K562 (cell line): ENCODE data around the gene MLLT3. TPM values are rescaled to one million over a fixed set of nuclear protein-coding genes. Genes with fewer than 3 reads are reported as not detected.

Experiments used
- ATAC-seq: fragments of 200-7000 bp; cut with Tn5 transposase; 3 replicates; pipeline ENCODE4 v1.9.1; 2020; ENCODE audit warnings: moderate library complexity
- BruUV-seq: library from RNA; stranded (reverse); fragments of 400-500 nt; replicated peaks from 2 replicates; lab custom pipeline; 2021; lab: Mats Ljungman, UMichigan
- CTCF ChIA-PET: fragments of 300-600 bp; formaldehyde crosslinking; extraction: SDS; loops from one replicate; lab custom pipeline; 2021; ENCODE audit warnings: low intra/inter-chr PET ratio; lab: Yijun Ruan, JAX
- POLR2A ChIA-PET: fragments of 300-600, 350-650 bp; sonication (Branson Sonifier 250); formaldehyde crosslinking; extraction: SDS; loops from one replicate; lab custom pipeline; 2021; ENCODE audit warnings: antibody characterized with exemption, inconsistent platforms; lab: Yijun Ruan, JAX
- DNase-seq, 4 experiments: peaks; one replicate each; pipeline versions ENCODE4 v3.0.0 to v3.0.0-alpha.2; 2011 to 2018; ENCODE audit warnings: low spot score in 3 of 4, mixed read lengths in 3 of 4; ENCODE audit errors: extremely low read depth in 1 of 4
- FAIRE-seq: peaks from 2 replicates; lab custom pipeline; 2011; peaks lifted over from hg19 to GRCh38; lab: Jason Lieb, UNC
- H2AFZ ChIP-seq: 2 replicates; pipeline ENCODE4 v1.6.0; 2011; ENCODE audit warnings: low read depth, low read length, control low read depth, inconsistent platforms
- H3K27ac ChIP-seq: fragments of 200-600 bp; 3 replicates; pipeline ENCODE4 v1.8.0; 2011; ENCODE audit warnings: low read depth, mild to moderate bottlenecking, control low read depth, inconsistent platforms, low read length, moderate library complexity, mixed read lengths; ENCODE audit errors: extremely low read depth
- H3K27me3 ChIP-seq, 2 experiments: fragments of 300-600 bp in 1 of 2; 2 replicates in 1 of 2; 3 replicates in 1 of 2; pipeline versions ENCODE4 v1.6.0 to v1.8.0; 2011; ENCODE audit warnings: inconsistent platforms in 2 of 2, low read length in 2 of 2, mild to moderate bottlenecking in 1 of 2, mixed read lengths in 1 of 2, moderate library complexity in 1 of 2; ENCODE audit not compliant: control insufficient read depth in 2 of 2, insufficient read depth in 2 of 2
- H3K36me3 ChIP-seq: fragments of 300-600 bp; 3 replicates; pipeline ENCODE4 v1.8.0; 2011; ENCODE audit warnings: mild to moderate bottlenecking, low read length, inconsistent platforms; ENCODE audit not compliant: control insufficient read depth, insufficient read depth
- H3K4me1 ChIP-seq, 2 experiments: fragments of 200-600 bp in 1 of 2; replicated peaks in 1 of 2; 2 replicates in 1 of 2; 3 replicates in 1 of 2; pipeline versions ENCODE4 v1.5.1 to v1.8.0; 2011; ENCODE audit warnings: inconsistent platforms in 2 of 2, low read length in 2 of 2, mild to moderate bottlenecking in 1 of 2, mixed read lengths in 1 of 2, moderate library complexity in 1 of 2; ENCODE audit not compliant: control insufficient read depth in 2 of 2, insufficient read depth in 2 of 2
- H3K4me2 ChIP-seq: 2 replicates; pipeline ENCODE4 v1.6.1; 2011; ENCODE audit warnings: low read length, control low read depth, inconsistent platforms, mixed read lengths; ENCODE audit not compliant: insufficient read depth
- H3K4me3 ChIP-seq: fragments of 200-600 bp; sonication (generic), shearing (Covaris generic); 2 replicates; pipeline ENCODE4 v1.5.1; 2016; ENCODE audit warnings: control low read depth, inconsistent platforms
- H3K79me2 ChIP-seq: fragments of 200-600 bp; 3 replicates; pipeline ENCODE4 v1.8.0; 2011; ENCODE audit warnings: low read length, inconsistent platforms; ENCODE audit not compliant: control insufficient read depth, insufficient read depth
- H3K9ac ChIP-seq, 2 experiments: 2 replicates each; pipeline versions ENCODE4 v1.6.0 to v1.6.1; 2011; ENCODE audit warnings: low read depth in 2 of 2, low read length in 2 of 2, control low read depth in 1 of 2, inconsistent platforms in 1 of 2, mild to moderate bottlenecking in 1 of 2, mixed read lengths in 1 of 2; ENCODE audit not compliant: insufficient read depth in 1 of 2
- H3K9me1 ChIP-seq: one replicate; pipeline ENCODE4 v1.6.0; 2011; ENCODE audit warnings: inconsistent platforms, mild to moderate bottlenecking, low read length, moderate library complexity; ENCODE audit not compliant: control insufficient read depth, insufficient read depth
- H3K9me3 ChIP-seq: replicated peaks from 2 replicates; pipeline ENCODE4 v1.5.1; 2011; ENCODE audit warnings: low read depth, low read length, inconsistent platforms; ENCODE audit not compliant: control insufficient read depth, insufficient read depth
- H4K20me1 ChIP-seq: replicated peaks from 2 replicates; pipeline ENCODE4 v1.6.1; 2011; ENCODE audit warnings: low read length, inconsistent platforms, mixed read lengths; ENCODE audit not compliant: control insufficient read depth, insufficient read depth
- BRCA1 ChIP-seq, 2 experiments: fragments of 450-650 bp in 1 of 2; sonication (generic) in 1 of 2; formaldehyde crosslinking in 1 of 2; IDR thresholded peaks; 2 replicates each; pipeline versions ENCODE4 v1.5.0 to v1.6.1; 2017 to 2020; ENCODE audit warnings: mild to moderate bottlenecking in 1 of 2, missing genetic modification reagents in 1 of 2
- CHD4 ChIP-seq: fragments of 200-600 bp; sonication (generic); IDR thresholded peaks from 3 replicates; pipeline ENCODE4 v1.6.1; 2012; ENCODE audit warnings: low read depth, mild to moderate bottlenecking, mixed read lengths, low read length, inconsistent platforms; ENCODE audit not compliant: insufficient read depth, insufficient replicate concordance, poor library complexity, severe bottlenecking
- DLX4 ChIP-seq: fragments of 250-450 bp; sonication (Bioruptor Pico); IDR thresholded peaks from 2 replicates; pipeline ENCODE4 v1.6.1; 2021; ENCODE audit warnings: mild to moderate bottlenecking
- ELK3 ChIP-seq: fragments of 450-650 bp; formaldehyde crosslinking; IDR thresholded peaks from 2 replicates; pipeline ENCODE4 v1.4.0; 2020; ENCODE audit warnings: mild to moderate bottlenecking
- GATAD2A ChIP-seq: fragments of 450-650 bp; IDR thresholded peaks from 2 replicates; pipeline ENCODE4 v1.6.1; 2017
- MBD2 ChIP-seq: sonication (generic); IDR thresholded peaks from 2 replicates; pipeline ENCODE4 v1.6.1; 2016; ENCODE audit warnings: low read depth, borderline replicate concordance
- NCOR1 ChIP-seq: fragments of 450-650 bp; IDR thresholded peaks from 2 replicates; pipeline ENCODE4 v1.6.1; 2016; ENCODE audit warnings: mild to moderate bottlenecking, moderate library complexity
- NR3C1 ChIP-seq: sonication (generic); formaldehyde crosslinking; IDR thresholded peaks from 2 replicates; pipeline ENCODE4 v1.8.1; 2022; ENCODE audit warnings: missing genetic modification reagents
- WHSC1 ChIP-seq: IDR thresholded peaks from one replicate; pipeline ENCODE4 v1.6.1; 2012; ENCODE audit warnings: low read length, control low read depth, inconsistent platforms
- XRCC3 ChIP-seq: fragments of 450-650 bp; IDR thresholded peaks from 2 replicates; pipeline ENCODE4 v1.6.1; 2017; ENCODE audit warnings: mild to moderate bottlenecking, moderate library complexity
- YBX1 ChIP-seq: fragments of 450-650 bp; IDR thresholded peaks from 2 replicates; pipeline ENCODE4 v1.7.1; 2016; ENCODE audit warnings: mild to moderate bottlenecking
- ZNF311 ChIP-seq: fragments of 250-450 bp; sonication (Bioruptor Pico); IDR thresholded peaks from 2 replicates; pipeline ENCODE4 v1.4.0; 2020; ENCODE audit warnings: mild to moderate bottlenecking, moderate library complexity
- ZNF436 ChIP-seq: fragments of 250-450, 450-650 bp; sonication (Bioruptor Pico); formaldehyde crosslinking; IDR thresholded peaks from 2 replicates; pipeline ENCODE4 v1.7.0; 2020; ENCODE audit warnings: mild to moderate bottlenecking
- WGBS: fragments of 100-300 bp; shearing (Covaris generic); methylation state at CpG from one replicate; pipeline ENCODE4 v1.1.6; 2016; ENCODE audit warnings: low coverage, mixed read lengths; ENCODE audit not compliant: insufficient coverage; ENCODE audit errors: missing lambda C conversion rate; 5-methylcytosine and 5-hydroxymethylcytosine counted together
- in situ Hi-C: fragments of 300-500 bp; cut with MboI; formaldehyde crosslinking; loops from 4 replicates; pipeline ENCODE4 v1.15.0; 2018; ENCODE audit warnings: inconsistent platforms, mixed read lengths
- intact Hi-C: fragments of 100-400 bp; cut with micrococcal nuclease; formaldehyde crosslinking; loops from 2 replicates; pipeline ENCODE4 v1.14.2; 2022
- polyA plus RNA-seq, 8 experiments: library from polyadenylated mRNA; depleted of rRNA in 4 of 8; stranded (reverse) in 5 of 8; unstranded in 3 of 8; fragments of >200 nt; fragmentation: Nextera tagmentation in 2 of 8; fragmentation: Illumina TruSeq in 1 of 8; extraction: Ambion mirVana in 2 of 8; extraction: Trizol in 1 of 8; gene quantifications; 2 replicates each; pipeline versions ENCODE4 v1.2.1 to v1.2.3, GENCODE V29; 2011 to 2014; ENCODE audit warnings: inconsistent platforms in 1 of 8, missing spikeins in 1 of 8
- total RNA-seq, 7 experiments: library from RNA; depleted of rRNA in 6 of 7; stranded (reverse); fragments of >200 nt in 6 of 7; fragmentation: Illumina TruSeq in 2 of 7; extraction: Trizol in 2 of 7; gene quantifications; 2 replicates each; pipeline versions ENCODE4 v1.2.1 to v1.2.3, GENCODE V29; 2011 to 2021; ENCODE audit warnings: low replicate concordance in 1 of 7

Gene MLLT3
- total and polyA plus RNA-seq, 9 of the 15 experiments (the other 6 are each of a cell fraction or from before 2014, with no cell fraction given), result 0.07 to 0.42 (median 0.22) TPM; not detected in 4

- Histone ChIP-seq H3K4me3 (no peak overlapping the region), H3K4me2 (no peak overlapping the region), H3K9me1 (no peaks in the 10 kb centered on the region), H3K27ac (no peak overlapping the region), H3K27me3 (no peaks in the 10 kb centered on the region), H3K9me3 (no peaks in the 10 kb centered on the region), H4K20me1 (no peaks in the 10 kb centered on the region), H3K4me1 (no peaks in the 10 kb centered on the region), H3K79me2 (no peaks in the 10 kb centered on the region), H3K9ac (no peak overlapping the region), H2AFZ (no peak overlapping the region), H3K36me3 (no peaks in the 10 kb centered on the region)
- intact Hi-C loops, result no loop called here
- POLR2A ChIA-PET, result no interaction called here
- FAIRE-seq (no peak), ATAC-seq (no peak), DNase-seq (no peak)
- CTCF ChIA-PET, result no interaction called here
- in situ Hi-C loops, result no loop called here
- BruUV-seq, result no TSS peak
- WGBS, result 2% methylated on average over 5 of the region's 5 CpGs
- TF ChIP-seq WHSC1, result no peak
- TF ChIP-seq XRCC3, result no peak
- TF ChIP-seq NCOR1, result no peak
- TF ChIP-seq BRCA1 (IDR thresholded peaks at IDR 0.05), result no peak
- TF ChIP-seq BRCA1 (CRISPR knock-in tag; IDR thresholded peaks at IDR 0.05), result no peak
- no peak for TF ChIP-seq NR3C1 (CRISPR knock-in tag)
- TF ChIP-seq ELK3 (CRISPR knock-in tag), result no peak
- TF ChIP-seq MBD2, result no peak
- no peak for TF ChIP-seq CHD4
- TF ChIP-seq ZNF436 (CRISPR knock-in tag), result no peak
- TF ChIP-seq ZNF311 (CRISPR knock-in tag), result no peak
- TF ChIP-seq GATAD2A, result no peak
- no peak for TF ChIP-seq DLX4 (CRISPR knock-in tag)
- no peak for TF ChIP-seq YBX1
These were observed 264.1 kb downstream of the MLLT3 start for GRCh38 chr9:20358207-20358606.
